Right lobe of liver (tissue), 6 donors: ENCODE results near the gene BMAL1. TPM values are rescaled to one million over a fixed set of nuclear protein-coding genes. Genes with fewer than 3 reads are reported as not detected.
"Not testable (repeated sequence)": the region's sequence is repeated elsewhere in the genome, so short reads cannot be mapped to it uniquely, and the experiment has no call there.

Source experiments
- ATAC-seq, 4 donors: fragments of 200-7000 bp; cut with Tn5 transposase; one replicate each; pipeline ENCODE4 v1.9.1; 2020; ENCODE audit warnings: mild to moderate bottlenecking in 4 of 4, moderate library complexity in 4 of 4
- DNase-seq, 3 donors: peaks; one replicate each; pipeline ENCODE4 v3.0.0-alpha.2; 2020
- H3K27ac ChIP-seq, 3 donors: fragments of 200-600 bp; one replicate each; pipeline ENCODE4 v1.8.0; 2022
- H3K27me3 ChIP-seq, 2 donors: fragments of 200-600 bp; one replicate each; pipeline ENCODE4 v1.8.0; 2022
- H3K36me3 ChIP-seq, 4 donors: fragments of 200-600 bp; sonication (generic) in 1 of 4; one replicate each; pipeline versions ENCODE4 v1.5.1 to v1.8.0; 2017 to 2022; ENCODE audit warnings: control low read depth in 1 of 4
- H3K4me1 ChIP-seq, 4 donors: fragments of 200-600 bp; sonication (generic) in 1 of 4; one replicate each; pipeline versions ENCODE4 v1.5.1 to v1.8.0; 2017 to 2022; ENCODE audit warnings: control low read depth in 1 of 4
- H3K4me3 ChIP-seq, 3 donors: fragments of 200-600 bp; one replicate each; pipeline ENCODE4 v1.8.0; 2022
- H3K9me3 ChIP-seq, 4 donors: fragments of 200-600 bp; sonication (generic) in 1 of 4; one replicate each; pipeline versions ENCODE4 v1.5.1 to v1.8.0; 2017 to 2022; ENCODE audit warnings: control low read depth in 1 of 4
- CTCF ChIP-seq, 4 donors: fragments of 200-600 bp in 3 of 4; fragments of 450-650 bp in 1 of 4; IDR thresholded peaks; one replicate each; pipeline versions ENCODE4 v1.5.1 to v1.8.0; 2016 to 2022; ENCODE audit warnings: antibody characterized with exemption in 4 of 4, mild to moderate bottlenecking in 2 of 4
- POLR2A ChIP-seq: fragments of 450-650 bp; IDR thresholded peaks from one replicate; pipeline ENCODE4 v1.6.1; 2017; ENCODE audit warnings: antibody characterized with exemption, mild to moderate bottlenecking
- WGBS: methylation state at CpG from one replicate; pipeline ENCODE4 v1.1.6; 2018; ENCODE audit warnings: low coverage, low lambda C conversion rate; ENCODE audit not compliant: insufficient coverage; ENCODE audit errors: missing lambda C conversion rate; 5-methylcytosine and 5-hydroxymethylcytosine counted together
- intact Hi-C, 2 donors: fragments of 100-400 bp; cut with DNase I; formaldehyde crosslinking; loops; one replicate each; pipeline versions ENCODE4 v1.11.2 to v1.14.1; 2022
- total RNA-seq, 6 experiments: library from RNA; depleted of rRNA in 2 of 6; stranded (reverse); fragments of >200 nt in 2 of 6; fragmentation: NEBNext Ultra II Directional in 3 of 6; extraction: Animal tissue kit (Norgen Biotek cat#: 25700) in 3 of 6; gene quantifications; one replicate each; pipeline versions ENCODE4 v1.1.0 to v1.2.4, GENCODE V29; 2016 to 2023
- donor health status: DM: no; HTN: yes; CAD: no.
- donor health status: DM: no; HTN: no; CAD: no.
- donor health status: DM: no; HTN: no; CAD: no.
- donor health status: DM: no; HTN: yes; CAD: no.
- donor health status: DM: no; HTN: yes; CAD: no.

The BMAL1 gene
- total RNA-seq, 6 experiments from 2014 or later: 9.9 to 38.0 (median 12.9) TPM

GRCh38 chr11:13391217-13391616 lies 113.6 kb downstream of the BMAL1 start:
- Histone ChIP-seq H3K27ac (no peak overlapping the region), H3K36me3 (peaks cover 0 to 27% (median 10%) of the 10 kb centered on the region in 4 donors), H3K9me3 (no peaks in the 10 kb centered on the region), H3K27me3 (no peaks in the 10 kb centered on the region), H3K4me3 (no peak overlapping the region), H3K4me1 (no peaks in the 10 kb centered on the region)
- TF ChIP-seq CTCF (IDR thresholded peaks at IDR 0.05) (no peak), POLR2A (no peak)
- DNase-seq: no peak
- ATAC-seq: no peak
- WGBS: 100% methylated on average over 1 of the region's 1 CpG
- intact Hi-C loops: no loop called here

DNA sequence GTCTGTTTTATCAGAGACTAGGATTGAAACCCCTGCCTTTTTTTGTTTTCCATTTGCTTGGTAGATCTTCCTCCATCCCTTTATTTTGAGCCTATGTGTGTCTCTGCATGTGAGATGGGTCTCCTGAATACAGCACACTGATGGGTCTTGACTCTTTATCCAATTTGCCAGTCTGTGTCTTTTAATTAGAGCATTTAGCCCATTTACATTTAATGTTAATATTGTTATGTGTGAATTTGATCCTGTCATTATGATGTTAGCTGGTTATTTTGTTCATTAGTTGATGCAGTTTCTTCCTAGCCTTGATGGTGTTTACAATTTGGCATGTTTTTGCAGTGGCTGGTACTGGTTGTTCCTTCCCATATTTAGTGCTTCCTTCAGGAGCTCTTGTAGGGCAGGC lies 120.7 kb downstream of the BMAL1 start:
- H3K36me3 ChIP-seq, H3K27ac ChIP-seq, DNase-seq, H3K9me3 ChIP-seq, H3K4me3 ChIP-seq, H3K27me3 ChIP-seq, H3K4me1 ChIP-seq, ATAC-seq, intact Hi-C loops: not testable (repeated sequence)

DNA sequence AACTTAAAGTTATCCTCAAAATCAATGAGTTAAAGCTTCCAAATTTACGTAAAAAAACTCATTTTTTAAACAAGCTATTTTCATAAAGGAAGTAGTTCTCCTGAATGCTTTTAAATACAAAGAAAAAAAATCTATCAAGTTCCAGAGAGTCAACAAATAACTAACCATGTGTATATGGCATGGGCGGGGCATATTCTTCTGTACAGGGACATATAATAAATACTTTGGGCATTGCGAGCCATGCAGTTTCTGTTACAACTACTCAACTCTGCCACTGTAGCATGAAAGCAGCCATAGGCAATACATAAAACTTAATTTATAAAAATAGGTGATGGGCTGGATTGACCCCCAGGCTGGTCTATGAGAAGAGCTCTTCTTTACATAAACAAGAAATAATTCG lies 127.6 kb downstream of the BMAL1 start:
- intact Hi-C loops: no loop called here
- no peak for ATAC-seq
- H3K9me3 ChIP-seq: no peaks in the 10 kb centered on the region
- no peaks in the 10 kb centered on the region for H3K27me3 ChIP-seq
- H3K36me3 ChIP-seq: peaks cover 0 to 4% (median 0%) of the 10 kb centered on the region in 4 donors
- no peaks in the 10 kb centered on the region for H3K4me1 ChIP-seq
- TF ChIP-seq POLR2A: no peak
- TF ChIP-seq CTCF (IDR thresholded peaks at IDR 0.05): no peak
- 99% methylated on average over 4 of the region's 4 CpGs for WGBS
- no peak overlapping the region for H3K4me3 ChIP-seq
- DNase-seq: no peak
- no peak overlapping the region for H3K27ac ChIP-seq

DNA sequence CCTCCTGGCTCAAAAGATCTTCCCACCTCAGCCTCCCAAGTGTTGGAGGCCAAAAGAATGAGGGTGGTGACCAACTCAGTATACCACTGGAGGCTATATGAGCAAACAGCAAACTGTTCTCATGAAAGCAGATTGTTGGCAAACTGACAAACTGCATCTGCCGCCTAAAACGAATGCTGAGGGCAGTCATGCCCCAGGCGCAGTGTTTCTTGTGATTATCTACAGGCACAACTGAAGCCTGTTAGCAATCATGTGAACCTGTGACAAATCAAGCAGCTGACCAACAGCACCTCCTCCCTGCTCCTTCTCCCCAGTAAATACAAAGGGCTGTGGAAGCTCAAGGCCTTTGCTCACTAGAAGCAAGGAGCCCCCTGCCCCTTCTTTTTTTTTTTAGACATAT lies 137.6 kb downstream of the BMAL1 start:
- no CpG with 5 or more reads among the region's 3 CpGs for WGBS
- Histone ChIP-seq H3K27ac (no peak overlapping the region), H3K27me3 (no peaks in the 10 kb centered on the region), H3K4me3 (no peak overlapping the region), H3K4me1 (no peaks in the 10 kb centered on the region), H3K9me3 (no peaks in the 10 kb centered on the region), H3K36me3 (peaks cover 0 to 11% (median 2%) of the 10 kb centered on the region in 4 donors)
- no peak for TF ChIP-seq CTCF (IDR thresholded peaks at IDR 0.05)
- TF ChIP-seq POLR2A: no peak
- intact Hi-C loops: no loop called here
- DNase-seq: no peak
- ATAC-seq: no peak

GRCh38 chr11:13421561-13421960 lies 144.0 kb downstream of the BMAL1 start:
- no peaks in the 10 kb centered on the region for H3K9me3 ChIP-seq
- no peak overlapping the region for H3K27ac ChIP-seq
- TF ChIP-seq POLR2A (no peak), CTCF (IDR thresholded peaks at IDR 0.05) (no peak)
- no peaks in the 10 kb centered on the region for H3K4me1 ChIP-seq
- H3K36me3 ChIP-seq: peaks cover 0 to 3% (median 0%) of the 10 kb centered on the region in 4 donors
- WGBS: 90% methylated on average over 6 of the region's 6 CpGs
- H3K4me3 ChIP-seq: no peak overlapping the region
- intact Hi-C loops: no loop called here
- DNase-seq (no peak), ATAC-seq (no peak)
- H3K27me3 ChIP-seq: no peaks in the 10 kb centered on the region
